GM18505 (cell line): Measurements from ENCODE around the gene TMTC2.

Experiments
- ATAC-seq: cut with Tn5 transposase; IDR thresholded peaks from one replicate; pipeline ENCODE4 v1.9.1; 2021; ENCODE audit not compliant: unreplicated experiment
- POLR2A ChIP-seq: IDR thresholded peaks from 4 replicates; pipeline ENCODE4 v1.6.1; 2011; ENCODE audit warnings: borderline replicate concordance; ENCODE audit not compliant: insufficient read depth, insufficient read length; ENCODE audit errors: extremely low read depth

TMTC2 gene

DNA sequence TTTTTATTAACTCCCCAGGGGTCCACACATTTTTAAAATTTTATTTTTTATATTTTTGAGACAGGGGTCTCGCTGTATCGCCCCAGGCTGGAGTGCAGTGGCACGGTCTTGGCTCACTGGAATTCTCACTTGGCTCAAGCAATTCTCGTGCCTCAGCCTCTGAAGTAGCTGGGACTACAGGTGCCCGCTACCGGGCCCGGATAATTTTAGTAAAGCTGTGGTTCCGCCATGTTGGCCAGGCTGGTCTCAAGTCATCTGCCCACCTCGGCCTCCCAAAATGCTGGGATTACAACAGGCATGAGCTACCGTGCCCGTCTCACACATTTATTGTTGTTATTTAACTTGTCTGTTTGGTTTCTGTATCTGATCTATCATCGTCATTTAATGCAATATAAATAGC, 307.4 kb downstream of the TMTC2 start:
- TF ChIP-seq POLR2A: no peak
- ATAC-seq: no peak

DNA sequence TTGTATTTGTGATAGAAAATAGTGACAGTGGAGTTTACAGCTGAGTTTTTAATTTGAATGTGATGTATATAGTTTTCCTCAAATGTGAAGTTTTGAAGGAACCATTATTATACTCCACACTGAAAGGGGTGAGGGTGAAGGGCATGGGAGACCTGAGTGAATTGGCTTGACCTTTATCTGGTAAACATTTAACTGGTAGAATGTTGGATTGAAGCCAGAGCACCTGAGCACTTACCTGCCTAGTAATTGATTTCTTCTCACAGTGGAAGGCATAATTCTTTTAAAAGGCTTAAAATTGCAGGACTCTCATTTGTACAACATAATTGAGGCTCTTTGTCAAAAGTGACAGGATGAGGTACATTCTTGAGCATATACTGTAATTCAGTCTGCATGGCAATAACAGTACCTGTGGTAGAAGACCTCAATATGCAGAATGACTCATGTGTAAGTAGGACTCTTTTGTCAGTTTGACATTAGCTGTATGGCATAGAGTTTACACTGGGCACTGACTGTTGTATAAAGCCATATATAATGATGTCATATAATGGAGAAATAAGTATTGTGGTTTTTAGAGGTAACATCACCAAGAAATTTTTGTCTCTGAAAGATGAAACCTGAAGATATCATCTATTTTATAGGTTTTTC, 309.6 kb downstream of the TMTC2 start:
- peak; percentile 69 for ATAC-seq
- TF ChIP-seq POLR2A: no peak

DNA sequence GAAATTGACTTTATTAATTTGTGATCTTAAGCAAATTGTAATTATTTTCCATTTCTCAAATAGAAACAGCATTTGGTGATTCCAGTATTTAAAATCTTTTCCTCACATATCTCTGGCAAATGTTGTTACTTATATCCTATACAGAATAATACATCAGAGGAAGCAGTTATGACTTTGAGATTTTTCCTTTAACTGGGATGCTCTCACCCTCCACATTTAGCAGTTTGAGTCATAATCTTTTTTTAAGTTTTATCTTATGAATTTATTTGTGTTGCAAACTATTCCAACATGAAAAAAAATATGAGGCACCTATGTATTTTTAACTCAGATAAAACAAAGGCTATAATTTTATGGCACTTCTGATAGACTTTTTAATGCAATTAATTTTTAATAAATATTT, 311.8 kb downstream of the TMTC2 start:
- TF ChIP-seq POLR2A: no peak
- ATAC-seq: no peak

DNA sequence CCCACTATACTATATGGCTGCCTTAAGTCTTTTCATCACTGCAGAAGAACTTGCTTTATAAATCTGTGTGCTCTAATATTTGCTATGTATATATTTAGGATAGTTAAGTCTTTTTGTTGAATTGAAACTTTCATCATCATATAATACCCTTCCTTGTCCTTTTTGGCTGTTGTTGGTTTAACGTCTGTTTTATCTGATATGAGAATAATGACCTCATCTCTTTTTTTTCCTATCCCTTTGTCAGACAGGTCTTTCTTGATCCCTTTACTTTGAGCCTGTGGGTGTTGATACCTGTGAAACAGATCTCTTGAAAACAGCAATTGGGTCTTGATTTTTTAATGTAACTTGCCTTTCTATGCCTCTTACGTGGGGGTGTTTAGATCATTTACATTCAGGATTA, 316.3 kb downstream of the TMTC2 start:
- no peak for TF ChIP-seq POLR2A
- ATAC-seq: no peak

DNA sequence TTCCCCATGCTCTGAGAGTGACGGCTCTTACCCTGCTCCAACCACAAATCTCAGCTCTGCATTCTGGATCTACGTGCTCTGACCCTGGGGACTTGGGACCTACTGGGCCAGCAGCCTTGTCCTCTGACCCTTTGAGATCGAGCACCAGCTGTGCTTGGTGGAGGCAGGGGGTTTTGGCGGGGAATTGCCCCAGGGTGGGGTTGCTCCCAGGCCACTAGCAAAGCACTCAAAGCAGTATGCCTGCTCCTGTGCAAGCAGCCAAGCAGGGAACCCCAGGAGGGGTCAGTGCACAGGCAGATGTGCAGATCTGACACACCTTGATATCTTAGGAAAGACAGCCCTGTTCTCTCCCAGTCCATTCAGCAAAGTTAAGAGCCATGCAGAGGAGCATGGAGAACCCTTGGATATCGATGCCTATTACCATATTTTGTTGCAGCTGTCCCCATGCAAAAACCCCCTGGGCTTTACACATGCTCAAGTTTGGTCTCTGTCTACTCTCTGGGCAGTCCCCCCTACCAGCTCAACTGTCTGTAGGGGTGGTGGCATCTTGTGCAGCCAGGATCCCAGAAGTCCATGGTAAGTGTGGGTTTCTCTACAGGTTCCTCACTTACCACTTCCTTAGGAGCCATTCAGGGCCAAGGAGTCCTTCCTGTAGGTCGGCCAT, 319.0 kb downstream of the TMTC2 start:
- TF ChIP-seq POLR2A: no peak
- ATAC-seq: no peak

DNA sequence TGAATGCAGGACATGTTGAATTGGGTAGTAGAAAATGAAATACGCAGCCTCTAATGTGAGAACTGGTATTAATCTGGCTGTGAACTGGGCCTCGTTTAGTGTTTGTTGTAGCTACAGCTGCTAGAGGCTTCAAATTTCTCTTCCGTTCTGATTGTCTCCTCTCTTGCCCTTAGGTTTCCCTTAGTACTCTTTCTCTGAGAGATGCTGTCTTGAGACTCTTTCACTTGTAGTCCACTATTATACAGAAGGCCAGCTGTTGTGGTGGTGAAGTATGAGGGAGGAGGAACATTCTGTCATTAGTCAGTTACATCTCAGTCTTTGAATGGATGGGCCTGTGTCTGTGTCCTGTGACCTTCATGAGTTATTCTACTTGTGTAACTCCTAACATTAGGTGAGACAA, 322.0 kb downstream of the TMTC2 start:
- ATAC-seq: no peak
- TF ChIP-seq POLR2A: no peak

DNA sequence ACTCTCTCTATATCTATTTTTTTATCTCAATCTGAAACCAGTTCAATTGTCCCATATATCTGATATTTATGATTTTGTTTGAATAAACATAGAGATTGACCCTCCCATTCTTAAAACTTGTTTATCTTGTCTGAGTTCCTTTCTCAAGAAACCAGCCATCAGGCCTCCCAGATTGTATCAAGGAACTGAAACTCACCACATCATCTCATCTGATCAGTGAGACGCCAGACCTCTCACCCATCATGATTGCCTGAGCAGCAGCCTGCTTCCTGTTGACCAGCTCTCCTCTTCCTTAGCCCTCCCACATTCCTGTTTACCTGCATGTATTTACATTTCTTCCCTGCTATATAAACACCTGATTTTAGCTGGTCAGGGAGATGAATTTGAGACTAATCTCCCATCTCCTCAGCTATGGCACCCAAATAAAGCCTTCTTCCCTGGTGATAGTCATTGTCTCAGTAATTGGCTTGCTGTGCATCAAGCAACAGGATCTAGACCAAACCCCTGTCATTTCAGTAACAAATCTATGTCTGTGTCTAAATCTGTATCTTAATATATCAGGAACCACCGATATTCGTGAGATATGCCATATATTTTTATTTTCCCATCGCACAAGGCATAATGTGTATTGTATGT, 323.6 kb downstream of the TMTC2 start:
- peak; percentile 81 for ATAC-seq
- TF ChIP-seq POLR2A: no peak

DNA sequence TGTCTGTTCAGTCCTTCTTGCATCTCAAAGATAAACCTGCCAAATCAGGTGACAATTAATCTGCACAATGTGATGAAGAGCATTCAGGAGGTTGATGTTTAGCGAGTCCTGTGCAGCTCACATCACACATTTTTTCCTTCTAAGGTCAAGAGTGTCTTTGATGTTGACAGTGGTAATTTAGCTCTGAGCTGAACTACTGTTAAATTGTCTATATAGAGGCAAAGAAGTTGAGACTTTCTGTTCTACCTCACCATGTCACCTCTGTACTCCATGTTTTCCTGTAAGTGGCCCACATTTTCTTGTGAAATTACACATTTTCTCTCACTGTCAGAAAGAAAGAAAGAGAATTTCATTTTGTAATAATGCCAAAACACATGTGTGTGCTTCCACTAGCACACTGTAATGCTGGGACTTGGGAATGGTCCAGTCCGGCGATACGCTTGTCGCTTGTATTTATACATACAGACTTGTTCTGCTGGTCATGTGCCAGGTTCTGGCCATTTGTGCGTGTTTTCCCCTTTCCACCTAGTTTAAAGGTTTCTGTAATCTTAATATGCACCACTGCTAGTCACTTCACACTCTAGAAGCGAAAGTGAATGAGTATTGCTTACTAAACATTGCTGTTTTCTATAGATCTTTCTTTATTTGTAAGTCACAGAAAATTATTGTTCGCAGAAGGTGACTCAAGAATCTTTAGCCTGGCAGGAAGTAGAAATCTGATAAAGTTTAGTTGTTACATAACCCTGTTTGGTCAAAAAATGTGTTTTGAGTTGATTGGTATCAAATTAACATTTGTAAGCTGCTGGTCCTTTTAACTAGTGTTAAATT, 328.9 kb downstream of the TMTC2 start:
- no peak for ATAC-seq

DNA sequence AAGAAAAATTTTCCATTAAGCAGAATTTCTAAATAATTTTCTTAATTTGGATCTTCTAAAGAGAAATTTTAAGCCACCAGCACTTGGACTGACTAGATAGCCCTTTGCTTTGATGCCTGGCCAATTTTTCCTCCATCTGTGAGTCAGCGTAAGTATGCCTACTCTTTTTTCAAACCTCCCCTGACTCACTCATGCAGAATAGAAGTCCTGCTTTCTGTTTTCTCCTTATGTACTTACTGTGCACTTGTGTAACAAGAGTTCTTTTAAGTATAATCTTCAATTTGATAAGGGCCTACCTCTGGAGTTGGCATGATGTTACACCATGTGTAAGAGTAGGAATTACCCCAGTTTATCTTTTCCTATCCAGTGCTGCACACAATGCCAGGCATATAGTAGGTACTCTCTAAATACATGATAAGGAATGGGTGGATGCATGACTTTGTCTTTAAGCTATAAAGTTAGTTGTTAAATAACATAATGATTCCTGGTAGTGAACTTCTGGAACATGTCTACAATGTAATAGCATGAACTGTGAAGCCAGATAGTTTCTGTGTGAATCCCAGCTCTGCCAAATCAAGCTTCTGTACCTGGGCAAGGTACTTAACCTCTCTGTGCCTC, 329.6 kb downstream of the TMTC2 start:
- no peak for TF ChIP-seq POLR2A
- no peak for ATAC-seq

More for the DNA sequence above, 328.9 kb downstream of the TMTC2 start:
- no peak for TF ChIP-seq POLR2A

DNA sequence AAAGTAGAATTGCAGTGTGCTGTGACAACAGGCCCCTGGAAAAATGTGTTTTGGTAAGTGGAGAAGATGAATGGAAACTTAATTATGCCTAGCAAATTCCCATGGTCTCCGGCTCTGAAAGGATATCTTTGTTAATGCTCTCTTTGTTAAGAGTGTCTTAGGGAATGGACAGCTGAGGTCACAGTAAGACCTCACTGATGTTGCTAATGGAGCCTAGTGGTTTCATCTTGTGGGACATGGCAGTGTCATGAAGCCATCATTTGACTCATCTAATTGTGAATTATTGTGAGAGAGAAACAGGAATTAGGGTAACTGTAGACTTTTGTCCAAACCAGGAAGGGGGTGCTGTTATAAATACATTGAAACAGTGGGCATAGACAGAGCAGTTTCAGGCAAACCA, 330.3 kb downstream of the TMTC2 start:
- no peak for ATAC-seq
- no peak for TF ChIP-seq POLR2A

DNA sequence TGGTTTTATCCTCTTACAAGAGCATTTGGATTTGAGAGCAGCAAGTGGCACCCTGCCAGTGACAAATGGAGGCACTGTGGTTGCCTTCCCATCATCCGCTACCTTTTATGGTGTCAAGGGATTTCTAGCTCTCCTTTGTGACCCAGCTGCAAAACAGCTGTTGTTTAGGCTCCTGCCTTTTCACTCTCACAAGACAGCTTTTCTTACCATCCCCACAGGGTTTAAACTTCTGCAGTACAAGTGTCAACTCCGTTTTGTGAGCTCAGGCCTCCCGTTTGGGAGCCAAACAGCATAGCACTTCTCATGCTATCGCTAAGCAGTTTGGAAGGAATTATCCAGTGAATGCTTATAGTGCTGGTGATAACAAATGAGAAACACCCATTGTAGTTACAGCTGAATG, 331.4 kb downstream of the TMTC2 start:
- TF ChIP-seq POLR2A: no peak
- ATAC-seq: no peak

DNA sequence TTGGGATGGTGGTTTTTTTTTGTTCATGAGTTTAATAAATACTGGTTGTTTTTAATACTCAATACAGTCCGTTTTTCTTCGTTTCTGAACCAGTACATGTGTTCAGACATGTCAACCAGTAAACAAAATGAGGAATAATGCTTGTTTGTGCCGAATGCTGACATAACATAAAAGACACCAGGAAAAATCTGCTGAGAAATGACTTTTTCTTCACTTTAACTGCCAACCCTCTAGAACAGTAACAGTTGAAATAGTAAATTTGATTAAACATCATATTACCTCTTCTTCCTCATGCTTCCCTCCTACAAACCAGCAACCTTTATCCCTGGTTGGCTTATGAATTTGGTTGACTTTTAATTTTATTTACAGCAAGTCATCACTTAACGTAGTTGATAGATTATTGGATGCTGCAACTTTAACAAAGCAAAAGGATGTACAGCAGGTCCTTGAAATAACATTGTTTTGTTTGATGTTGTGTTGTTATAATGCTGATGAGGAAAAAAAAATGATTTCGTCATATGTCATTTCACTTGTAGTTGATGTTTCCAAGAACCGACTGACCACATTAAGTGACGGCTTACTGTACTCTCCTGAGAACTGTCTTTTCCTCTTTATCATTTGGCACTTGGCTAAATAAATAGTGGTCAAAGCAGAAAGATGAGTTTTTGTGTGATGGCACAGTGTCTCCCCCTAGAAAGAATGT, 340.5 kb downstream of the TMTC2 start:
- no peak for ATAC-seq
- TF ChIP-seq POLR2A: no peak
